ENCODE results near the gene CSNK1G1. TPM values are rescaled to one million over a fixed set of nuclear protein-coding genes. Genes with fewer than 3 reads are reported as not detected.
A peak's percentile ranks its signal among the peaks of the same experiment; 100 is the strongest.
"Not testable (repeated sequence)": the region's sequence is repeated elsewhere in the genome, so short reads cannot be mapped to it uniquely, and the experiment has no call there.

CSNK1G1 gene
- total RNA-seq (2014; rRNA removed; shearing (Covaris generic)), result 11.8 and 12.6 TPM in 2 replicates

- peak; percentile 99 for DNase-seq (ENCODE audit: low spot score)
These were observed at the start of gene CSNK1G1 for GRCh38 chr15:64355944-64356709. CSNK1G1 (minus strand) TSS chr15:64356173; CDS start chr15:64300499, 55,674 bp downstream.

DNA sequence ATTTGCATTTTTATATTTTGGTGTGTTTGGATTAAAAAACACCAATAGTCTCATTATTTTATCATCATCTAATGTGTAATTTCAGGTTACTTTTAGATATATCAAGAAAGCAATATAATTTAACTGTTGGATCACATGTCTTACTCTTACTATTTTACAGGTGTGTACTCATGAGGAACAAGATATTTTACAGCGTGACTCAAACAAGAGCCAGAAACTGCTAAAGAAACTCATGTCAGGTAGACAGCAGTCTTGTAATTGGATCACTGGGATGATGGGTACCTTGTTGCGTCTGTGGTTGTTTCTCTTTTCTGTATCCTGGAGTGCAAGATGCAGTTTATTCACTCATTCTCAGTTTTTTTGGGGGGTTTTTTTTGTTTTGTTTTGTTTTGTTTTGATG, 44.6 kb upstream of the CSNK1G1 start:
- no peak for DNase-seq (ENCODE audit: low spot score)

- no peak for DNase-seq (ENCODE audit: low spot score)
These were observed 42.6 kb upstream of the CSNK1G1 start for GRCh38 chr15:64398575-64398974.

GRCh38 chr15:64396789-64397188, 40.8 kb upstream of the CSNK1G1 start:
- DNase-seq (ENCODE audit: low spot score), result no peak

GRCh38 chr15:64392471-64392870, 36.5 kb upstream of the CSNK1G1 start:
- not testable (repeated sequence) for DNase-seq (ENCODE audit: low spot score)

DNA sequence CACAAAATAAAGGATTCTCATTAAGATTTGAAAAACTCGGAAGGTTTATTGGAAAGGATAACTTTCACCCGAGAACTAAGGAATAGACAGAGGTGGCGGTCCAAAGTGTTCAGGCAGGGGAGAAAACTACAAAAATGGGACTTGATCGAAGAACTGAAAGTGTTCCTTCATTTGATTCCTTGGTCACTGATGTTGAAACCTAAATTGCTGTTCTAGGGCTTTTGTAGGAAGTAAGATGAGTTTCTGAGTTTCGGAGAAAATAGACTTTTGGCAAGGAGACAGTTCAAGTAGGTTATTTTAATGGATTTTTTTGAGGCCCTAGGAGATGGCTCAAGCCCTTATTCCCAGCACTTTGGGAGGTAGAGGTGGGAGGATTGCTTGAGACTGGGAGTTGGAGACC, 33.1 kb upstream of the CSNK1G1 start:
- DNase-seq (ENCODE audit: low spot score), result no peak

DNA sequence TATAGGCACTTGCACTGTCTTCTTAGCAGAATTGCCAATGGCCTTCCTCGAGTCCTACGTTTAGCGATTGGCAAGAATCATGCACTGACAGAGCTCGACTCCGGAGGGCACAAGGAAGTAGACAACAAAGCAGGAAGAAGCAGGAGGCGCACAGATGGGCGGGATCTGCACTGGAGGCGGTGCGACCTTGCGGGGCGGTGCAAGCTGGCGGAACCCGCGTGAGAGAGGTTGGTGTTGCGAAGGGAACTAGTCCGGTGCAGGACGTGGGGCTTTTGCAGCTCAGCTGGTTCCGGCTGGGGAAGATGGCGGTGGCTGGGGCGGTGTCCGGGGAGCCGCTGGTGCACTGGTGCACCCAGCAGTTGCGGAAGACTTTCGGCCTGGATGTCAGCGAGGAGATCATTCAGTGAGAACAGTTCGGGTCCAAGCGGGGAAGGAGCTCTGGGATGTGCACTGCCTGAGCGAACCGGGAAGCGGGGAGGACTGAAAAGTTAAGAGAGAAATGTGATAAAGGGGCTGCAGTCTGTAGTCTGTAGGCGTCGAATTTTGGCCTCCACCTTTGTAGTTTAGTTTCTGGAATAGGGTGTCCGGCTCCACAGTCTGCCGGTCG, 31.7 kb upstream of the CSNK1G1 start, which contains the start of gene TRIP4:
TSS of gene TRIP4 (plus strand) at position 275 of the 607 bp plus-strand sequence. CDS start at position 303, 28 bp downstream.
- peak; percentile 97 for DNase-seq (ENCODE audit: low spot score)

- DNase-seq (ENCODE audit: low spot score), result no peak
These were observed 30.3 kb upstream of the CSNK1G1 start for GRCh38 chr15:64386291-64386690.

DNA sequence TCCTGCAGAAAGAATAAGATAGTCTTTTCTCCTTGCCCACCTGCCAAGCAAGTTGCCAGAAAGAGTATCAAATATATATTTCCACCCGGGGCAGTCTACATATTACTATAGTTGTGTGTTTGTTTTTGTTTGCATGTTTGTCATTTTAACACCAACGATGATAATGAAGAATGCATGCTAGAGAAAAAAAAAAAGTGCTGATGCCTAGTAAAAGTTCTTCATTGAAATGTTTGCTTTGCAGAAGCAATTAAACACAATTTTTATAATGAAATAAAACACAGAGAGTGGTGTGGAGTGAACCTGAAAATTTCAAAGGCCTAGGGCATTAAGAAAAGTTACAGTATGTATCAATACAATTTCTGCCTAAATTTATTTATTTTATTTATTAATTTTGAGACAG, 27.8 kb upstream of the CSNK1G1 start:
- DNase-seq (ENCODE audit: low spot score), result no peak

- peak; percentile 99 for DNase-seq (ENCODE audit: low spot score)
These were observed 25.2 kb upstream of the CSNK1G1 start, which contains the start of gene PCLAF for GRCh38 chr15:64381000-64381751. PCLAF (minus strand) TSS chr15:64381441; CDS start chr15:64381371, 70 bp downstream.

DNA sequence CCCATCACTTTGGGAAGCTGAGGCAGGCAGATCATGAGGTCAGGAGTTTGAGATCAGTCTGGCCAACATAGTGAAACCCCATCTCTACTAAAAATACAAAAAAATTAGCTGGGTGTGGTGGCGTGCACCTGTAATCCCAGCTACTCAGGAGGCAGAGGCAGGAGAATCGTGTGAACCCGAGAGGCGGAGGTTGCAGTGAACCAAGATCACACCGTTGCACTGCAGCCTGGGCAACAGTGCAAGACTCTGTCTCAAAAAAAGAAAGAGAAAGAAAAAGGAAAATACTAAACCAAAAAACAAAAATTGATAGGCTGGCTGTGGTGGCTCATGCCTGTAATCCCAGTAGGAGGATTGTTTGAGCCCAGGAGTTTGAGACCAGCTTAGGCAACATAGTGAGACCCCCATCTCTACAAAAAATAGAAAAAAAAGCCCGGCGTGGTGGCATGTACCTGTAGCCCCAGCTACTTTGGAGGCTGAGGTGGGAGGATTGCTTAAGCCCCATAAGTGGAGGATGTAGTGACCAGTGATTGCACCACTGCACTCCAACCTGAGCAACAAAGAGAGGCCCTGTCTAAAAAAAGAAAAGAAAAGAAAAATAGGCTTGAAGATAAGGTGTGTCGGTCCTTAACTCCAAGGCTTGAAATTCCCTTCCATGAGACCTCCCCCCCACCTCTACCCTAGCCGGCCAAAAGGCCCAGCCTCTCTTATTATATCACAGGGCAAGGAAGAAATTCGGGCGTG, 24.3 kb upstream of the CSNK1G1 start:
- DNase-seq (ENCODE audit: low spot score), result not testable (repeated sequence)

- no peak for DNase-seq (ENCODE audit: low spot score)
These were observed 23.4 kb upstream of the CSNK1G1 start for GRCh38 chr15:64379216-64379960.

GRCh38 chr15:64373360-64373759, 17.4 kb upstream of the CSNK1G1 start:
- no peak for DNase-seq (ENCODE audit: low spot score)

DNA sequence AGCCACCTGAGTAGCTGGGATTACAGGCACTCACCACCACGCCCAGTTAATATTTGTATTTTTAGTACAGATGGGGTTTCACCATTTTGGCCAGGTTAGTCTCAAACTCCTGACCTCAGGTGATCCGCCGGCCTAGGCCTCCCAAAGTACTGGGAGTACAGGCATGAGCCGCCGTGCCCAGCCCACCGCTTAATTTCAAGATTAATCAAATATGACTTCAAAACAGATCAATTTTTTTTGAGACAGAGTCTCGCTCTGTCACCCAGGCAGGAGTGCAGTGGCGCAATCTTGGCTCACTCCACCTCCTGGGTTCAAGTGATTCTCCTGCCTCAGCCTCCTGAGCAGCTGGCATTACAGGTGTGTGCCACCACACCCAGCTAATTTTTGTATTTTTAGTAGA, 15.4 kb upstream of the CSNK1G1 start:
- not testable (repeated sequence) for DNase-seq (ENCODE audit: low spot score)

- DNase-seq (ENCODE audit: low spot score), result no peak
These were observed 13.2 kb upstream of the CSNK1G1 start for GRCh38 chr15:64369078-64369607.

DNA sequence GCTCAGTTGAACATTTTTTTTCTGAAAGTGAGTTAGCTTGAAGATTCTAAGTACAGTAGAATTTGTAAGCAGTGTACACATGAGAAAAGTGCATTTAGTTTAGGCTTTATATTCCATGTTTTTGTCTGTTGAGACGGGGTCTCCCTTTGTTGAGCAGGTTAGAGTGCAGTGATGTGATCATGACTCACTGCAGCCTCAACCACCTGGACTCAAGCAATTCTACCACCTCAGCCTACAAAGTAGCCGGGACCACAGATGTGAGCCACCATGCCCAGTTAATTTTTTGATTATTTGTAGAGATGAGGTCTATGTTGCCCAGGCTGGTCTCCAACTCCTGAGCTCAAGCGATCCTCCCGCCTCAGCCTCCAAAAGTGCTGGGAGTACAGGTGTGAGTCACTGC, 5.3 kb upstream of the CSNK1G1 start:
- no peak for DNase-seq (ENCODE audit: low spot score)

- DNase-seq (ENCODE audit: low spot score), result no peak
These were observed 702 bp upstream of the CSNK1G1 start for GRCh38 chr15:64356710-64357040.

- peak; percentile 52 for DNase-seq (ENCODE audit: low spot score)
These were observed 527 bp downstream of the CSNK1G1 start for GRCh38 chr15:64355348-64355943.

- no peak for DNase-seq (ENCODE audit: low spot score)
These were observed 1.2 kb downstream of the CSNK1G1 start for GRCh38 chr15:64354688-64355344.

DNA sequence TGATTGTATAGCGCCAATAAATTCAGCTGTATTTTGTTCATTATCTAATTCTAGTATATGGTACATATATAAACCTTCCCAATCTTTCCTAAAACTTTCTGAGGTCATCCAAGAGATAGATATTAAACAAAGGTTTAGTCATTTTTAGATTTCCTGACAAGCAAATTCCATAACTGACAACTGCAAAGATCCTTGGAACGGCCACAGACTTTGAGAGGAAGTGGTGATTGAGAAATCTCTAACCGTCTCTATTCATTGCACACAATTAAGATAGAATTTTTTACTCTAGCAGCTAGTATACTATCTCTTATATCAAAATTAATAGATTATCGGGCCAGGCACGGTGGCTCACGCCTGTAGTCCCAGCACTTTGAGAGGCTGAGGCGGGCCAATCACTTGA, 4.7 kb downstream of the CSNK1G1 start:
- DNase-seq (ENCODE audit: low spot score), result no peak
